ENCODE results near the gene KYNU.

The KYNU gene

GRCh38 chr2:142967060-142967459 lies 89.6 kb downstream of the KYNU start (continued):
- no peak for TF ChIP-seq ARNTL (CRISPR knock-in tag; IDR thresholded peaks at IDR 0.05; ENCODE audit: borderline replicate concordance, low read depth)
- TF ChIP-seq ZFP3 (CRISPR knock-in tag; IDR thresholded peaks at IDR 0.05) = no peak
- TF ChIP-seq ZNF565 (CRISPR knock-in tag; conservative IDR thresholded peaks at IDR 0.05; ENCODE audit: low read depth) = no peak
- TF ChIP-seq RARB (CRISPR knock-in tag; IDR thresholded peaks at IDR 0.05) = no peak
- no peak for TF ChIP-seq ZFP30 (CRISPR knock-in tag; IDR thresholded peaks at IDR 0.05)
- no peak for TF ChIP-seq ZC3H10 (CRISPR knock-in tag; IDR thresholded peaks at IDR 0.05)
- no peak for TF ChIP-seq CSDC2 (CRISPR knock-in tag; IDR thresholded peaks at IDR 0.05)
- TF ChIP-seq POU6F1 (CRISPR knock-in tag; IDR thresholded peaks at IDR 0.05; ENCODE audit: borderline replicate concordance, low read depth) = no peak

- no peak for TF ChIP-seq ZFP3 (CRISPR knock-in tag; IDR thresholded peaks at IDR 0.05)
- no peak for TF ChIP-seq TOX (CRISPR knock-in tag; IDR thresholded peaks at IDR 0.05; ENCODE audit: borderline replicate concordance)
- no peak for TF ChIP-seq OSR1 (CRISPR knock-in tag; IDR thresholded peaks at IDR 0.05)
- TF ChIP-seq CREB5 (CRISPR knock-in tag; IDR thresholded peaks at IDR 0.05; ENCODE audit: low read depth) = no peak
- no peak for TF ChIP-seq PPARA (CRISPR knock-in tag; IDR thresholded peaks at IDR 0.05; ENCODE audit: borderline replicate concordance)
- TF ChIP-seq SNAI2 (CRISPR knock-in tag; IDR thresholded peaks at IDR 0.05) = no peak
- TF ChIP-seq ZC3H10 (CRISPR knock-in tag; IDR thresholded peaks at IDR 0.05) = no peak
- ATAC-seq = no peak
These were observed 95.8 kb downstream of the KYNU start for GRCh38 chr2:142973160-142973821.

- no peak for ATAC-seq
- TF ChIP-seq PPARA (CRISPR knock-in tag; IDR thresholded peaks at IDR 0.05; ENCODE audit: borderline replicate concordance) (no peak), GLIS3 (CRISPR knock-in tag; IDR thresholded peaks at IDR 0.05) (no peak), ISL1 (CRISPR knock-in tag; IDR thresholded peaks at IDR 0.05) (no peak), POU6F1 (CRISPR knock-in tag; IDR thresholded peaks at IDR 0.05; ENCODE audit: borderline replicate concordance, low read depth) (no peak), ZNF565 (CRISPR knock-in tag; conservative IDR thresholded peaks at IDR 0.05; ENCODE audit: low read depth) (no peak), CREB5 (CRISPR knock-in tag; IDR thresholded peaks at IDR 0.05; ENCODE audit: low read depth) (no peak), OSR1 (CRISPR knock-in tag; IDR thresholded peaks at IDR 0.05) (no peak), ZFP3 (CRISPR knock-in tag; IDR thresholded peaks at IDR 0.05) (no peak), ARNTL (CRISPR knock-in tag; IDR thresholded peaks at IDR 0.05; ENCODE audit: borderline replicate concordance, low read depth) (no peak), ZC3H10 (CRISPR knock-in tag; IDR thresholded peaks at IDR 0.05) (no peak), TCF4 (CRISPR knock-in tag; IDR thresholded peaks at IDR 0.05; ENCODE audit: borderline replicate concordance) (no peak), ESRRG (CRISPR knock-in tag; IDR thresholded peaks at IDR 0.05) (no peak), ZFP30 (CRISPR knock-in tag; IDR thresholded peaks at IDR 0.05) (no peak)
These were observed 96.4 kb downstream of the KYNU start for GRCh38 chr2:142973822-142974207.

GRCh38 chr2:142974288-142975024 lies 97.0 kb downstream of the KYNU start:
- no peak for ATAC-seq
- TF ChIP-seq ZFP3 (CRISPR knock-in tag; IDR thresholded peaks at IDR 0.05) = no peak
- no peak for TF ChIP-seq ARNTL (CRISPR knock-in tag; IDR thresholded peaks at IDR 0.05; ENCODE audit: borderline replicate concordance, low read depth)

- ATAC-seq = no peak
- no peak for TF ChIP-seq PATZ1 (CRISPR knock-in tag; IDR thresholded peaks at IDR 0.05; ENCODE audit: borderline replicate concordance)
- TF ChIP-seq CSDC2 (CRISPR knock-in tag; IDR thresholded peaks at IDR 0.05) = no peak
- no peak for TF ChIP-seq POU6F1 (CRISPR knock-in tag; IDR thresholded peaks at IDR 0.05; ENCODE audit: borderline replicate concordance, low read depth)
These were observed 97.8 kb downstream of the KYNU start for GRCh38 chr2:142975239-142975638.
